Measurements from ENCODE around the gene MET. TPM values are rescaled to one million over a fixed set of nuclear protein-coding genes. Genes with fewer than 3 reads are reported as not detected.

The MET gene
- polyA plus RNA-seq, 2 of the 4 experiments (the other 2 are of a cell fraction), result 72.3 to 165 TPM

DNA sequence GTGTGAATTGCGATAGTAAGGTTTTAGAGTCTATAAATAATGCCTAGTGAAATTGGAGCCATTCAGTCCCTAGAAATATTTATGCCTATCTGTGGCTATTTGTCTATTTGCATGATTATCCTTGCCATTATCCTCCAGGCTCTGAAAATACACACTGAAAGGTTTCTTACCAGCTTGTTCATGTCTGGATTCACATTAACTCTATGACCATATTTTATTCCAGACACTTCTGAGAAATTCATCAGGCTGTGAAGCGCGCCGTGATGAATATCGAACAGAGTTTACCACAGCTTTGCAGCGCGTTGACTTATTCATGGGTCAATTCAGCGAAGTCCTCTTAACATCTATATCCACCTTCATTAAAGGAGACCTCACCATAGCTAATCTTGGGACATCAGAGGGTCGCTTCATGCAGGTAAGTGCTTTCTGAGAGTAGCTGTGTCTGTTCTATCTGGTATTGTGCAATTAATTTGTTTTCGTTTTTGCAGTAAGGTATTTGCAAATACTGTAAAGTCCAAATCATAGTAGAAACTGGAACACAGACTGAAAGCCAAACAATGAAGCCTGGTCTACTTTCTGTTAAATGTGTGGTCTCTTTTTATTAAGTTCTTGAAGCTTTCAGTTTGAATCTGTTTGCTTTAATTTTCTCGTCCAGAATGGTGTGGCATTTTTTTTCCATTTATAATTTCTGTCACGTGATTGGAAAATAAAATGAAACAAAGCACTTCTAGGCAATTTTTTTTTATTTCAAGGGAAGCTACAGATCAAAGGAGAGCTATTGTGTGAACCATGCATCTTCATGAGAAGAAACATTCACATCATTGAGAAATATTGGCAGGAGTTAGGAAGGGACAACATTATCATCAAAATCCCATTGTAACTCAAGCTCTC is 59.7 kb downstream of the MET start:
- no peak for TF ChIP-seq FOSL2 (IDR thresholded peaks at IDR 0.05)
- no peak for TF ChIP-seq FOSL2 (CRISPR knock-in tag; IDR thresholded peaks at IDR 0.05)
- peak in 1 of 2 experiments; percentile 46; a peak in 1 of 4 replicates for TF ChIP-seq CEBPB (IDR thresholded peaks at IDR 0.05)
- ATAC-seq (no peak), FAIRE-seq (no peak), DNase-seq (ENCODE audit: low read depth in 1 of 2, low spot score in 1 of 2) (no peak)
- CTCF ChIA-PET, result interaction anchor here (0.5 to 2.1 kb wide), 7 partner anchors 11 to 125 kb away, joined by 3 to 10 read pairs (median 5); partner anchors contain the start of gene MET
- H3K4me3 ChIP-seq, result no peak overlapping the region
- no peaks in the 10 kb centered on the region for H3K9me3 ChIP-seq
- POLR2A ChIA-PET, result no interaction called here
- peaks cover 85% of the 10 kb centered on the region for H3K4me1 ChIP-seq
- WGBS (ENCODE audit: missing lambda C conversion rate), result 89% methylated on average over 12 of the region's 12 CpGs
- peak overlapping the region in 1 of 2 experiments; percentile 2; a peak in 2 of 6 replicates for H3K27ac ChIP-seq
- peak overlapping the region; percentile 44 for H3K4me2 ChIP-seq

DNA sequence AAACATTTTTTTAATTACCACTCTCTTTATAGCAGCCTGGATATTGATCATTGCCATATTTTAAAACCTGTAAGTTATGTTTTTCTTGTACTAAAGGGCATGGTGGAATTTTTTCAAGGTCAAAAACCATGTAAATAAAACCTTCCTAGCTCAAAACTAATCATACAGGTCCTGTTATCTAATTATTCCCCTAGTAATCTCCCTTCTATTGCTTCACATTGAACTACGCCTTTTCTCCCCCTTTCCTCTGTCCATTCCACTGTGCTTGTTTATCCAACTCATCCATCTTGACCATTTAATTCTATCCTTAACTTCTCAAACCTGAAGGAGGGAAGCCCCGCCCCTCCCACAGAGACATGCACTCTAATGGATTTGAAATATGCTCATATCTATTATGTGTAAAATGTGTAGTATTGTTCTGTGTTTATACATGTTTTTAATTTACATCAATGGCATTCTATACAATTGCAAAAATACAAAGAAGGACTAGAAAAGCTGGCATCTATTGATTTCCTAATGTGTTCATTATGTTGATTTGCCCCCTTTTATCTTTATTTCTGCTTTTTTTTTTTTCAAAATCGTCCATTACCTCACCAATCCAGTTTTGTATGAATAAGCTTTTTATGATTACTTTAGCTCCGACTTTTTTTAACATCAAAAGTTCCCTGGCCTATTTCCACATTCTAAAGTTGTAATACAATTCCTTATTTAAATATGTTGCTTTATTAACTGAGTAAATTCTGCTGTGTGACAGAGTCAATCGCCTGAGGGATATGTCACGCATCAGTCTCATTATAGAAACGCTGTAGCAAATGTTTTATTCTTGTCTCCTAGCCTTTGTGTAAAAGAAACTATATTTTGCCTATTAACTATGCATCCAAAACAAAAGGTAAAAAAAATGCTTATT is 61.0 kb downstream of the MET start:
- WGBS (ENCODE audit: missing lambda C conversion rate), result 82% methylated on average over 7 of the region's 7 CpGs
- Histone ChIP-seq H3K4me2 (no peak overlapping the region), H3K9me3 (no peaks in the 10 kb centered on the region), H3K4me3 (no peak overlapping the region), H3K4me1 (peaks cover 85% of the 10 kb centered on the region), H3K27ac (no peak overlapping the region)
- no peak for ATAC-seq
- CTCF ChIA-PET, result interaction anchor here (1.7 to 2.1 kb wide), 3 partner anchors 10 to 43 kb away, joined by 5 to 7 read pairs (median 6); no protein-coding TSS in a partner anchor
- no peak for DNase-seq (ENCODE audit: low read depth in 1 of 2, low spot score in 1 of 2)
- no peak for TF ChIP-seq RNF2 (IDR thresholded peaks at IDR 0.05; ENCODE audit: borderline replicate concordance, low read depth)
- POLR2A ChIA-PET, result no interaction called here
- no peak for FAIRE-seq

DNA sequence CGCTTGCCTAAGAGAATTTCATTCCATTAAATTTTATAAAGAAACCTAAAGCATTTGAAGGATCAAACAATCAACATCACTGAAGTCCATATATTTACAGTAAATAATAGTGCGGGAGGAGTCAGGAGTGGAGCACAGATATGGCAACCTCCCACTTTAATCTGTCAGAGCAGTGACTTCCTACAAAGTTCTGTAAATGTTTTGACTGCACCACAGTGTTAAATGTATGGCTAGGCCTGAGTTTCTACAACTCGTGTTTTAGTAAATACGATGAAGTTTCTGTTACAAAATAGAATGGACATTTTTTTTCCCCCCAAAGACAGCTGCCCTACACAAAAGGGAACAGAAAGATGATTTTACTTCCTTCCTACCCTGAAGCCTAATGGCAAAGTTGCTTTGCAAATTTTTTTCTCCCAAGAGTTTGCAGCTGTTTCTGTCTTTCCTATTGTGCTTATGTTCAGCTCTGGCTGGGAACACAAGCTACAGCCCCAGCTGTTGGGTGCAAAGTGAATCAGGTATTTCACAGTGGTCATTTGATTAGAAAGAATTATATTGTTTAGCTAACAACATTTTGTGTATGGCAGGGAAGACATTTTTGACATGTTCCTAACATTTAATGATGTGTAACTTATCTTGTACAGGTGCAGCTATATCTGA is 62.1 kb downstream of the MET start:
- no peak overlapping the region for H3K4me3 ChIP-seq
- no peak for FAIRE-seq
- WGBS (ENCODE audit: missing lambda C conversion rate), result 64% methylated on average over 4 of the region's 4 CpGs
- ChIA-PET CTCF (interaction anchor here (0.9 to 1.0 kb wide), 2 partner anchors 37 to 62 kb away, joined by 3 to 4 read pairs; partner anchors contain the start of gene MET), POLR2A (no interaction called here)
- no peaks in the 10 kb centered on the region for H3K9me3 ChIP-seq
- ATAC-seq, result no peak
- TF ChIP-seq RARB (CRISPR knock-in tag; IDR thresholded peaks at IDR 0.05) (no peak), FOSB (CRISPR knock-in tag; IDR thresholded peaks at IDR 0.05) (no peak), ZC3H11A (IDR thresholded peaks at IDR 0.05) (no peak), RNF2 (IDR thresholded peaks at IDR 0.05; ENCODE audit: borderline replicate concordance, low read depth) (no peak), GATA3 (IDR thresholded peaks at IDR 0.05; ENCODE audit: borderline replicate concordance) (no peak), HDAC2 (IDR thresholded peaks at IDR 0.05) (no peak), FOXS1 (CRISPR knock-in tag; IDR thresholded peaks at IDR 0.05) (no peak), PHF8 (IDR thresholded peaks at IDR 0.05; ENCODE audit: borderline replicate concordance, low read depth) (no peak)
- H3K4me2 ChIP-seq, result no peak overlapping the region
- H3K4me1 ChIP-seq, result peaks cover 83% of the 10 kb centered on the region
- no peak overlapping the region for H3K27ac ChIP-seq
- DNase-seq (ENCODE audit: low read depth in 1 of 2, low spot score in 1 of 2), result no peak

DNA sequence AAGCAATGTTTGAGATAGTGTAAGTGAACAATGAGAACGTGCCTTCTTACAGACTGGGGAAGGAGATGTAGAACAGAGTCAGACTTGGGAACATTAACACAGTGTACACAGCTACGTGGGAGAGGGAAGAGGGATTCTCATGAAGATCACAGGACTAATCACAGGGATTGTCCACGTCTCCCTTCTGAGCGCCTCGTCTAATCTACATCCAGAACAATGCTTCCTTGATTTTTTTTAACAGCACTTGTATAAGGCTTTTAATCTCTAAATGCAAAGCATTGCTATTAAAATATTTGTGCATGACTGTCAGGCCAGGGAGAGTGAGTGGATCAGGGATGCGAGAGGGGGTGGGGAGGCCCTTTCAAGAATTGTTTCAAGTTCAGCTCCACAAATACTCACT is 62.7 kb downstream of the MET start:
- Histone ChIP-seq H3K27ac (no peak overlapping the region), H3K4me2 (no peak overlapping the region), H3K4me1 (peaks cover 77% of the 10 kb centered on the region), H3K4me3 (no peak overlapping the region), H3K9me3 (no peaks in the 10 kb centered on the region)
- POLR2A ChIA-PET, result no interaction called here
- FAIRE-seq, result no peak
- DNase-seq (ENCODE audit: low read depth in 1 of 2, low spot score in 1 of 2), result no peak
- CTCF ChIA-PET, result interaction anchor here (0.9 to 1.0 kb wide), 3 partner anchors 17 to 63 kb away, joined by 3 to 4 read pairs (median 3); partner anchors contain the start of gene MET
- WGBS (ENCODE audit: missing lambda C conversion rate), result 90% methylated on average over 6 of the region's 6 CpGs
- ATAC-seq, result no peak; a peak in 1 of 6 replicates
- TF ChIP-seq, protein P1, sequence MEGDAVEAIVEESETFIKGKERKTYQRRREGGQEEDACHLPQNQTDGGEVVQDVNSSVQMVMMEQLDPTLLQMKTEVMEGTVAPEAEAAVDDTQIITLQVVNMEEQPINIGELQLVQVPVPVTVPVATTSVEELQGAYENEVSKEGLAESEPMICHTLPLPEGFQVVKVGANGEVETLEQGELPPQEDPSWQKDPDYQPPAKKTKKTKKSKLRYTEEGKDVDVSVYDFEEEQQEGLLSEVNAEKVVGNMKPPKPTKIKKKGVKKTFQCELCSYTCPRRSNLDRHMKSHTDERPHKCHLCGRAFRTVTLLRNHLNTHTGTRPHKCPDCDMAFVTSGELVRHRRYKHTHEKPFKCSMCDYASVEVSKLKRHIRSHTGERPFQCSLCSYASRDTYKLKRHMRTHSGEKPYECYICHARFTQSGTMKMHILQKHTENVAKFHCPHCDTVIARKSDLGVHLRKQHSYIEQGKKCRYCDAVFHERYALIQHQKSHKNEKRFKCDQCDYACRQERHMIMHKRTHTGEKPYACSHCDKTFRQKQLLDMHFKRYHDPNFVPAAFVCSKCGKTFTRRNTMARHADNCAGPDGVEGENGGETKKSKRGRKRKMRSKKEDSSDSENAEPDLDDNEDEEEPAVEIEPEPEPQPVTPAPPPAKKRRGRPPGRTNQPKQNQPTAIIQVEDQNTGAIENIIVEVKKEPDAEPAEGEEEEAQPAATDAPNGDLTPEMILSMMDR (IDR thresholded peaks at IDR 0.05), result no peak
- TF ChIP-seq, protein P2, sequence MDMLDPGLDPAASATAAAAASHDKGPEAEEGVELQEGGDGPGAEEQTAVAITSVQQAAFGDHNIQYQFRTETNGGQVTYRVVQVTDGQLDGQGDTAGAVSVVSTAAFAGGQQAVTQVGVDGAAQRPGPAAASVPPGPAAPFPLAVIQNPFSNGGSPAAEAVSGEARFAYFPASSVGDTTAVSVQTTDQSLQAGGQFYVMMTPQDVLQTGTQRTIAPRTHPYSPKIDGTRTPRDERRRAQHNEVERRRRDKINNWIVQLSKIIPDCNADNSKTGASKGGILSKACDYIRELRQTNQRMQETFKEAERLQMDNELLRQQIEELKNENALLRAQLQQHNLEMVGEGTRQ (IDR thresholded peaks at IDR 0.05), result no peak
- TF ChIP-seq NFE2L2 (conservative IDR thresholded peaks at IDR 0.05; ENCODE audit: low read length) (no peak), CBX2 (IDR thresholded peaks at IDR 0.05; ENCODE audit: borderline replicate concordance, low read depth) (no peak), FOSB (CRISPR knock-in tag; IDR thresholded peaks at IDR 0.05) (no peak), NPAS2 (CRISPR knock-in tag; IDR thresholded peaks at IDR 0.05; ENCODE audit: borderline replicate concordance) (no peak), JUN (IDR thresholded peaks at IDR 0.05) (no peak), TFCP2L1 (CRISPR knock-in tag; IDR thresholded peaks at IDR 0.05) (no peak), HOXB13 (CRISPR knock-in tag; IDR thresholded peaks at IDR 0.05; ENCODE audit: low read depth) (no peak), EHMT2 (IDR thresholded peaks at IDR 0.05; ENCODE audit: low read depth) (no peak), CHD2 (IDR thresholded peaks at IDR 0.05; ENCODE audit: low read length, partially characterized antibody) (no peak), EHF (CRISPR knock-in tag; IDR thresholded peaks at IDR 0.05) (no peak), KDM1A (IDR thresholded peaks at IDR 0.05; ENCODE audit: low read depth) (no peak)
- TF ChIP-seq, protein P3, sequence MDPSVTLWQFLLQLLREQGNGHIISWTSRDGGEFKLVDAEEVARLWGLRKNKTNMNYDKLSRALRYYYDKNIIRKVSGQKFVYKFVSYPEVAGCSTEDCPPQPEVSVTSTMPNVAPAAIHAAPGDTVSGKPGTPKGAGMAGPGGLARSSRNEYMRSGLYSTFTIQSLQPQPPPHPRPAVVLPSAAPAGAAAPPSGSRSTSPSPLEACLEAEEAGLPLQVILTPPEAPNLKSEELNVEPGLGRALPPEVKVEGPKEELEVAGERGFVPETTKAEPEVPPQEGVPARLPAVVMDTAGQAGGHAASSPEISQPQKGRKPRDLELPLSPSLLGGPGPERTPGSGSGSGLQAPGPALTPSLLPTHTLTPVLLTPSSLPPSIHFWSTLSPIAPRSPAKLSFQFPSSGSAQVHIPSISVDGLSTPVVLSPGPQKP (IDR thresholded peaks at IDR 0.05; ENCODE audit: low read depth, low read length), result no peak

Measured in A549 (cell line).